H9 (cell line): ENCODE results near the gene WNT9A. TPM values are rescaled to one million over a fixed set of nuclear protein-coding genes. Genes with fewer than 3 reads are reported as not detected.

Source experiments
- DNase-seq: peaks from one replicate; pipeline ENCODE4 v3.0.0-alpha.2; 2017
- H2AFZ ChIP-seq: one replicate; pipeline ENCODE4 v1.6.1; 2013; ENCODE audit warnings: mild to moderate bottlenecking, low read length, control low read depth, moderate library complexity
- H2AK5ac ChIP-seq: 2 replicates; pipeline ENCODE4 v1.6.1; 2013; ENCODE audit warnings: low read length, control low read depth, mixed read lengths; ENCODE audit not compliant: insufficient read length
- H2BK120ac ChIP-seq: one replicate; pipeline ENCODE4 v1.6.1; 2013; ENCODE audit warnings: low read depth, mild to moderate bottlenecking, low read length, control low read depth, inconsistent platforms; ENCODE audit not compliant: poor library complexity, severe bottlenecking
- H2BK12ac ChIP-seq: 2 replicates; pipeline ENCODE4 v1.6.1; 2013; ENCODE audit warnings: low read length, control low read depth, mixed read lengths, low read depth; ENCODE audit not compliant: insufficient read length
- H2BK15ac ChIP-seq: 2 replicates; pipeline ENCODE4 v1.6.1; 2013; ENCODE audit warnings: low read depth, low read length, control low read depth
- H2BK20ac ChIP-seq: one replicate; pipeline ENCODE4 v1.6.1; 2013; ENCODE audit warnings: low read depth, mild to moderate bottlenecking, low read length, control low read depth, inconsistent platforms; ENCODE audit not compliant: poor library complexity, severe bottlenecking
- H2BK5ac ChIP-seq: 2 replicates; pipeline ENCODE4 v1.6.1; 2013; ENCODE audit warnings: low read length, control low read depth, mixed read lengths; ENCODE audit not compliant: insufficient read length
- H3K14ac ChIP-seq: 2 replicates; pipeline ENCODE4 v1.6.1; 2013; ENCODE audit warnings: low read length, control low read depth; ENCODE audit not compliant: insufficient read depth
- H3K18ac ChIP-seq: 2 replicates; pipeline ENCODE4 v1.6.1; 2013; ENCODE audit warnings: low read depth, mild to moderate bottlenecking, mixed read lengths, low read length, control low read depth; ENCODE audit not compliant: insufficient read length
- H3K23ac ChIP-seq: 2 replicates; pipeline ENCODE4 v1.6.1; 2013; ENCODE audit warnings: low read length, control low read depth, mixed read lengths, low read depth; ENCODE audit not compliant: insufficient read length
- H3K23me2 ChIP-seq: 2 replicates; pipeline ENCODE4 v1.6.1; 2013; ENCODE audit warnings: low read depth, mild to moderate bottlenecking, mixed read lengths, low read length, control low read depth; ENCODE audit not compliant: insufficient read length, poor library complexity, severe bottlenecking
- H3K27ac ChIP-seq: 2 replicates; pipeline ENCODE4 v1.5.1; 2013; ENCODE audit warnings: low read length, control low read depth, mixed read lengths, low read depth; ENCODE audit not compliant: insufficient read length
- H3K27me3 ChIP-seq: 2 replicates; pipeline ENCODE4 v1.6.1; 2013; ENCODE audit warnings: low read length, control low read depth, inconsistent platforms; ENCODE audit not compliant: insufficient read depth
- H3K4ac ChIP-seq: 2 replicates; pipeline ENCODE4 v1.6.1; 2013; ENCODE audit warnings: low read depth, mild to moderate bottlenecking, control low read depth, inconsistent platforms, low read length, moderate library complexity
- H3K4me1 ChIP-seq: 2 replicates; pipeline ENCODE4 v1.6.1; 2013; ENCODE audit warnings: low read length, control low read depth, inconsistent platforms; ENCODE audit not compliant: insufficient read depth
- H3K4me2 ChIP-seq: 2 replicates; pipeline ENCODE4 v1.6.1; 2013; ENCODE audit warnings: low read length, control low read depth, mixed read lengths; ENCODE audit not compliant: insufficient read length, insufficient read depth
- H3K56ac ChIP-seq: 2 replicates; pipeline ENCODE4 v1.6.1; 2013; ENCODE audit warnings: low read depth, mild to moderate bottlenecking, mixed read lengths, low read length, control low read depth; ENCODE audit not compliant: insufficient read length
- H3K79me1 ChIP-seq: 2 replicates; pipeline ENCODE4 v1.6.1; 2013; ENCODE audit warnings: low read depth, mild to moderate bottlenecking, moderate library complexity, low read length, control low read depth, inconsistent platforms; ENCODE audit not compliant: insufficient read depth, poor library complexity, severe bottlenecking
- H3K79me2 ChIP-seq: 2 replicates; pipeline ENCODE4 v1.6.1; 2013; ENCODE audit warnings: low read length, control low read depth, inconsistent platforms; ENCODE audit not compliant: insufficient read depth
- H3K9ac ChIP-seq: 2 replicates; pipeline ENCODE4 v1.6.1; 2013; ENCODE audit warnings: low read length, control low read depth, mixed read lengths; ENCODE audit not compliant: insufficient read length; ENCODE audit errors: extremely low read depth
- H3K9me3 ChIP-seq: one replicate; pipeline ENCODE4 v1.6.1; 2013; ENCODE audit warnings: low read depth, low read length, inconsistent platforms; ENCODE audit not compliant: control insufficient read depth
- H3T11ph ChIP-seq: one replicate; pipeline ENCODE4 v1.6.1; 2013; ENCODE audit warnings: mild to moderate bottlenecking, low read length, control low read depth, inconsistent platforms
- H4K20me1 ChIP-seq: one replicate; pipeline ENCODE4 v1.6.1; 2013; ENCODE audit not compliant: control insufficient read depth, insufficient read length, insufficient read depth
- H4K5ac ChIP-seq: 2 replicates; pipeline ENCODE4 v1.6.1; 2013; ENCODE audit warnings: low read depth, mild to moderate bottlenecking, mixed read lengths, low read length, control low read depth; ENCODE audit not compliant: insufficient read length
- H4K8ac ChIP-seq: replicated peaks from 2 replicates; pipeline ENCODE4 v1.6.1; 2013; ENCODE audit warnings: low read length, control low read depth, mixed read lengths, low read depth; ENCODE audit not compliant: insufficient read length
- H4K91ac ChIP-seq: 2 replicates; pipeline ENCODE4 v1.6.1; 2013; ENCODE audit warnings: low read depth, mild to moderate bottlenecking, moderate library complexity, mixed read lengths, low read length, control low read depth; ENCODE audit not compliant: insufficient read length
- H3K27ac Mint-ChIP-seq, 3 experiments: 2 replicates in 2 of 3; 3 replicates in 1 of 3; pipeline ENCODE4 v1.8.0; 2020 to 2021; ENCODE audit warnings: mixed read lengths in 3 of 3, mild to moderate bottlenecking in 1 of 3, moderate library complexity in 1 of 3
- H3K27me3 Mint-ChIP-seq: 2 replicates; pipeline ENCODE4 v1.8.0; 2021; ENCODE audit warnings: low read depth, mild to moderate bottlenecking, moderate library complexity, mixed read lengths
- H3K36me3 Mint-ChIP-seq, 3 experiments: 2 replicates in 2 of 3; 3 replicates in 1 of 3; pipeline ENCODE4 v1.8.0; 2020 to 2021; ENCODE audit warnings: low read depth in 3 of 3, mixed read lengths in 3 of 3; ENCODE audit not compliant: insufficient read depth in 1 of 3
- H3K4me1 Mint-ChIP-seq, 2 experiments: 2 replicates each; pipeline ENCODE4 v1.8.0; 2020; ENCODE audit warnings: mixed read lengths in 2 of 2
- H3K4me3 Mint-ChIP-seq, 2 experiments: 2 replicates in 1 of 2; 3 replicates in 1 of 2; pipeline ENCODE4 v1.8.0; 2020 to 2021; ENCODE audit warnings: mild to moderate bottlenecking in 2 of 2, mixed read lengths in 2 of 2, moderate library complexity in 1 of 2
- H3K9me3 Mint-ChIP-seq, 2 experiments: 2 replicates in 1 of 2; 3 replicates in 1 of 2; pipeline ENCODE4 v1.8.0; 2020; ENCODE audit warnings: mild to moderate bottlenecking in 2 of 2, mixed read lengths in 2 of 2, moderate library complexity in 1 of 2
- CTCF ChIP-seq: fragments of 200-600 bp; sonication (generic); conservative IDR thresholded peaks from 3 replicates; pipeline ENCODE4 v1.8.0; 2021; ENCODE audit warnings: antibody characterized with exemption, mild to moderate bottlenecking
- WGBS: extraction: QIAGEN DNeasy Blood & Tissue Kit; methylation state at CpG from one replicate; pipeline ENCODE4 v1.1.7; 2013; ENCODE audit warnings: missing lambda C conversion rate, low lambda C conversion rate, mixed read lengths; ENCODE audit not compliant: insufficient read length; ENCODE audit errors: extremely low coverage; 5-methylcytosine and 5-hydroxymethylcytosine counted together
- total RNA-seq: library from RNA; stranded (reverse); gene quantifications from 2 replicates; pipeline ENCODE4 v1.2.1, GENCODE V29; 2021

WNT9A gene
- total RNA-seq, 1 experiment from 2014 or later = 0.77 TPM

- WGBS = no CpG with 5 or more reads among the region's 38 CpGs
- Mint-ChIP-seq H3K9me3 (no peaks in the 10 kb centered on the region), H3K36me3 (no peaks in the 10 kb centered on the region), H3K27ac (no peak overlapping the region), H3K27me3 (no peaks in the 10 kb centered on the region), H3K4me3 (no peak overlapping the region), H3K4me1 (peaks cover 7 to 22% of the 10 kb centered on the region in 2 experiments)
- no peaks in the 10 kb centered on the region for H3K27me3 ChIP-seq
- no peaks in the 10 kb centered on the region for H3K4me1 ChIP-seq
- no peaks in the 10 kb centered on the region for H4K20me1 ChIP-seq
- H3K23me2 ChIP-seq = no peaks in the 10 kb centered on the region
- H4K91ac ChIP-seq = no peak overlapping the region
- no peak overlapping the region for H2AK5ac ChIP-seq
- DNase-seq = no peak
- H3K79me2 ChIP-seq = no peaks in the 10 kb centered on the region
- H4K5ac ChIP-seq = no peak overlapping the region
- no peak overlapping the region for H4K8ac ChIP-seq
- H3K79me1 ChIP-seq = no peaks in the 10 kb centered on the region
- no peak overlapping the region for H2BK5ac ChIP-seq
- no peak for TF ChIP-seq CTCF
- H3K56ac ChIP-seq = no peak overlapping the region
- no peak overlapping the region for H3K23ac ChIP-seq
- no peak overlapping the region for H2AFZ ChIP-seq
- H2BK20ac ChIP-seq = no peak overlapping the region
- H3K18ac ChIP-seq = no peak overlapping the region
- no peak overlapping the region for H3T11ph ChIP-seq
- H2BK12ac ChIP-seq = no peak overlapping the region
- H3K27ac ChIP-seq = no peak overlapping the region
- H3K9ac ChIP-seq = no peak overlapping the region
- no peak overlapping the region for H2BK120ac ChIP-seq
- H3K4ac ChIP-seq = no peak overlapping the region
- no peak overlapping the region for H2BK15ac ChIP-seq
- no peak overlapping the region; the same call in 1 of the 2 replicates for H3K14ac ChIP-seq
- no peak overlapping the region for H3K4me2 ChIP-seq
- no peaks in the 10 kb centered on the region for H3K9me3 ChIP-seq
Observed at GRCh38 chr1:227924833-227925574, 22.7 kb downstream of the WNT9A start.
